Measurements from ENCODE around the gene AKR1E2.

DNA sequence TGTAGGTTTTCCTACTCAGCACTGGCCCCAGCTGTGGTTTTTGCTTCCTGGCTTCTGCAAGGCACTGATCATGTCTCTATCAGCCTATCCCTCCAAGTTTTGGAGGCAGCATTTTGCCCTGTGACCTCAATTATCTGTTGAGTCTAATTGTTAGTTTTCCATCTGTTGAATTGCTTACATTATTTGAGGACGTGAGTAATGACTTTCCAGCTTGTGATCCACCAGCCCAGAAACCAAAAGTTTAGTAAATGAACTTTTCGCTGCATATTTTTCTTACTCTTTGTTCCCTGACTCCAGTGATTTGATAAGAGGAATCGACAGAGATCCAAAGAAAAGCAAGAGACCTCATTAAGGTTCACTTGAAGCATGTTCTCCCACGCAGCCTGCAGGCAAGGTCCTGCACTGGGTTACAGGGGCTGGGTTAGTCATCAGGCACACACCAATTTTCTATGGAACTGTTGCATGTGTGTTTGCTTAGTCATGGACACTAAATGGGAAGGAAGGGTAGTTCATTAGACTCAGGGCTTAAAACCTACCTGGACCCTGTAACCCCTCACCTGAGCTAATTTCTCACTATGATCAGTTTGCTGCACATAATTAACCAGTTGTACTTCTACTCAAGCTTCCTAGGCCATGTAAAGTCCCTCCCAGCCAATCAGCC lies 57.2 kb downstream of the AKR1E2 start:
- TF ChIP-seq, protein P1, sequence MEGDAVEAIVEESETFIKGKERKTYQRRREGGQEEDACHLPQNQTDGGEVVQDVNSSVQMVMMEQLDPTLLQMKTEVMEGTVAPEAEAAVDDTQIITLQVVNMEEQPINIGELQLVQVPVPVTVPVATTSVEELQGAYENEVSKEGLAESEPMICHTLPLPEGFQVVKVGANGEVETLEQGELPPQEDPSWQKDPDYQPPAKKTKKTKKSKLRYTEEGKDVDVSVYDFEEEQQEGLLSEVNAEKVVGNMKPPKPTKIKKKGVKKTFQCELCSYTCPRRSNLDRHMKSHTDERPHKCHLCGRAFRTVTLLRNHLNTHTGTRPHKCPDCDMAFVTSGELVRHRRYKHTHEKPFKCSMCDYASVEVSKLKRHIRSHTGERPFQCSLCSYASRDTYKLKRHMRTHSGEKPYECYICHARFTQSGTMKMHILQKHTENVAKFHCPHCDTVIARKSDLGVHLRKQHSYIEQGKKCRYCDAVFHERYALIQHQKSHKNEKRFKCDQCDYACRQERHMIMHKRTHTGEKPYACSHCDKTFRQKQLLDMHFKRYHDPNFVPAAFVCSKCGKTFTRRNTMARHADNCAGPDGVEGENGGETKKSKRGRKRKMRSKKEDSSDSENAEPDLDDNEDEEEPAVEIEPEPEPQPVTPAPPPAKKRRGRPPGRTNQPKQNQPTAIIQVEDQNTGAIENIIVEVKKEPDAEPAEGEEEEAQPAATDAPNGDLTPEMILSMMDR (IDR thresholded peaks at IDR 0.05): no peak
- TF ChIP-seq POLR2A (IDR thresholded peaks at IDR 0.05): no peak
- no peak for TF ChIP-seq POLR2AphosphoS5 (IDR thresholded peaks at IDR 0.05)
- no peak for TF ChIP-seq EP300 (IDR thresholded peaks at IDR 0.05)

All from stomach (tissue), 4 donors.